BE2C (cell line): ENCODE results near the gene RXRA.

Experiments
- DNase-seq: peaks from one replicate; pipeline ENCODE4 v3.0.0-alpha.2; 2020
- H3K27me3 ChIP-seq: fragments of 250-450 bp; sonication (Bioruptor Pico); 2 replicates; pipeline ENCODE4 v1.5.1; 2020; ENCODE audit warnings: mild to moderate bottlenecking
- H3K36me3 ChIP-seq: fragments of 250-450 bp; sonication (Bioruptor Pico); 2 replicates; pipeline ENCODE4 v1.5.1; 2020; ENCODE audit warnings: mild to moderate bottlenecking
- H3K4me1 ChIP-seq: fragments of 250-450 bp; sonication (Bioruptor Pico); 2 replicates; pipeline ENCODE4 v1.5.1; 2020
- H3K4me3 ChIP-seq: 2 replicates; pipeline ENCODE4 v1.5.1; 2011; ENCODE audit warnings: low read depth, low read length
- H3K9me3 ChIP-seq: fragments of 250-450 bp; sonication (Bioruptor Pico); 2 replicates; pipeline ENCODE4 v1.5.1; 2020
- CTCF ChIP-seq: IDR thresholded peaks from 2 replicates; pipeline ENCODE4 v1.5.1; 2012; ENCODE audit warnings: mild to moderate bottlenecking, low read depth, low read length

The RXRA gene

GRCh38 chr9:134336924-134337323 lies 10.7 kb downstream of the RXRA start:
- H3K4me3 ChIP-seq = no peak overlapping the region
- no peaks in the 10 kb centered on the region for H3K27me3 ChIP-seq
- no peak for DNase-seq
- no peaks in the 10 kb centered on the region for H3K36me3 ChIP-seq
- H3K4me1 ChIP-seq = peaks cover 35% of the 10 kb centered on the region
- no peak for TF ChIP-seq CTCF
- no peaks in the 10 kb centered on the region for H3K9me3 ChIP-seq

GRCh38 chr9:134337469-134337868 lies 11.2 kb downstream of the RXRA start:
- TF ChIP-seq CTCF = no peak
- Histone ChIP-seq H3K36me3 (no peaks in the 10 kb centered on the region), H3K9me3 (no peaks in the 10 kb centered on the region), H3K27me3 (no peaks in the 10 kb centered on the region), H3K4me3 (no peak overlapping the region), H3K4me1 (peaks cover 30% of the 10 kb centered on the region)
- DNase-seq = no peak

GRCh38 chr9:134338394-134339182 lies 12.3 kb downstream of the RXRA start:
- no peaks in the 10 kb centered on the region for H3K9me3 ChIP-seq
- peaks cover 21% of the 10 kb centered on the region for H3K4me1 ChIP-seq
- no peak for DNase-seq
- H3K4me3 ChIP-seq = no peak overlapping the region
- no peaks in the 10 kb centered on the region for H3K36me3 ChIP-seq
- no peak for TF ChIP-seq CTCF
- no peaks in the 10 kb centered on the region for H3K27me3 ChIP-seq

GRCh38 chr9:134339183-134339806 lies 13.0 kb downstream of the RXRA start:
- Histone ChIP-seq H3K27me3 (no peaks in the 10 kb centered on the region), H3K4me3 (no peak overlapping the region), H3K36me3 (no peaks in the 10 kb centered on the region), H3K4me1 (peaks cover 14% of the 10 kb centered on the region), H3K9me3 (no peaks in the 10 kb centered on the region)
- no peak for DNase-seq
- no peak for TF ChIP-seq CTCF

- no peaks in the 10 kb centered on the region for H3K27me3 ChIP-seq
- no peak for TF ChIP-seq CTCF
- no peaks in the 10 kb centered on the region for H3K36me3 ChIP-seq
- no peak for DNase-seq
- H3K4me1 ChIP-seq = peaks cover 13% of the 10 kb centered on the region
- no peaks in the 10 kb centered on the region for H3K9me3 ChIP-seq
- H3K4me3 ChIP-seq = no peak overlapping the region
Observed at GRCh38 chr9:134340475-134341160, 14.4 kb downstream of the RXRA start.

- no peak overlapping the region for H3K4me3 ChIP-seq
- TF ChIP-seq CTCF = no peak
- DNase-seq = no peak
- H3K9me3 ChIP-seq = no peaks in the 10 kb centered on the region
- no peaks in the 10 kb centered on the region for H3K27me3 ChIP-seq
- no peaks in the 10 kb centered on the region for H3K36me3 ChIP-seq
- H3K4me1 ChIP-seq = peaks cover 13% of the 10 kb centered on the region
Observed at GRCh38 chr9:134341306-134341705, 15.1 kb downstream of the RXRA start.
